GM19238 (cell line): ENCODE results near the gene DCUN1D2.

Experiments
- DNase-seq: peaks from one replicate; pipeline ENCODE4 v3.0.0; 2011; ENCODE audit warnings: low spot score; ENCODE audit not compliant: insufficient read length

Gene DCUN1D2

GRCh38 chr13:113410472-113411201, 79.9 kb downstream of the DCUN1D2 start:
- no peak for DNase-seq

DNA sequence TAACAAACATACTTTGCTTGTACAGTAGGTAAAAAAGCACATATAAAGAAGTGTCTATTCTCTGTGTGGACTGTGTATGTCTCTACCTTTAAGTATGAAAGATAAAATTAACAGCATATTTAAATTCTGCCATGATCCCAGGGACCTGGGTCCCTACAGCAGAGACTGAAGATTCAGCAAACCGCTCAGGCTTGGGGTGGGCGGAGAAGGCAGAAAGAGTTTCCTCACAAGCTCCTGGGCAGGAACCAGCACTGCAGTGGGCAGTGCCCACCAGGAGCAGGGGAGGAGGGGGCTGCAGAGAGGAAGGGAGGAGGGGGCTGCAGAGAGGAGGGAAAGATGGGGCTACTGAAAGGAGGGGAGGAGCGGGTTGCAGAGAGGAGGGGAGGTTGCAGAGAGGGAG, 81.9 kb downstream of the DCUN1D2 start:
- DNase-seq: no peak

DNA sequence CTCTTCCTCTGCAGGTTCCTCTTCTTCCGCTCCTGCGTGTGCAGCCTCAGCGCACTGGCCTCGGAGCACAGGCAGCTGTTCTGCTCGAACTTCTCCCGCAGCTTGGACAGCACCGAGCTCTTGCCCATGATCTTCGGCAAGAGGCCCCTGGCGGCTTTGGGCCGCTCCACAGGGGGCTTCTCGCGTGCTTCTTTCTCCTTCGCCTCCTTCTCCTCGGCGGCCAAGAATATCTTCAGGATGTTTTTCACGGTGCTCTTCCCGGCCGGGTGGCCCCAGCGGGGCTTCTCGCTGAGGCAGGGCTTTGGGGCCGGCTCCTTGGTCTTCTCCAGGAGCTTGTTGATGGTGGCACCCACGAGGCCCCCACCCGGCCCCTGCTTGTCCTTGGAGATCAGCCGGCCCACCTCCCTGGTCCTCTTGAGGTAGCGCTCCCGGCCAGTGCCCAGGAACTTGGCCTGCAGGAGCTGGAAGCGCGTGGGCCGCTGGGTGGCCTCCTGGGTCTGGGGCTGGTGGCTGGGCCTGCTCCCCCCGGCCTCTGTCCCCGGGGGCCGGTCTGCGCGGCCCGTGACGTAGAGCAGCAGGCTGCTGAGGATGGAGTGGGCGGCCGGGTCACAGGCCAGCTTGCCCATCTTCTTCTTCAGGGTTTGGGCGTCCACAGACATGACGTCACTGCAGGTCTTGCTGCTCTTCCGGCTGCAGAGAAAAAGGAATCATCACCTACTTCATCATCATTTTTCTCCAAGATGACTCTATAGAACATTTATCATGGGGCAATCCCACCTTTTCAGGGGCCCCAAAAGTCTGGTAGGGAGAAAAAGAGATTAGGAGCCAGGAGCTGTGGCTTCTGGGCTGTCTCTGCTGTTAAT, 82.7 kb downstream of the DCUN1D2 start:
- no peak for DNase-seq

DNA sequence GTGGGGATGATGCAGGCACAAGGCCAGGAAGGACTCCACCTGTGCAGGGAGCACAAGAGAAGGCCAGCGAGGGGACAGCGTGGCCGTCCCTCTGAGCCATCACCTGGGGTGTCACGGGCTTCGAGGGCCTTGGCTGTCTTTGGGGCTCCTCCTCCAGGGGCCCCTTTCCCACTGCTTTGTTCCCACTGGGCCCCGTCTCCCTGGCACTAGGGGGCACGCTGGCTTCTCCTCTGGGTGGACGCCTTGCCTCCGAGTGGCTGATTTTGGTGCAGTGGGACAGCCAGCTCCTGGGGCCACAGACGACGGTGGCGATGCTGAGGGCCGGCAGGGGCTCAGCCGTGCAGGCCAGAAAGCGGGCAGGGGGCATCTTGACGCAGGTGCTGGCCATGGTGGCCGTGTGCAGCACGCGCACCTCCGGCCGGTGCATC, 83.4 kb downstream of the DCUN1D2 start:
- DNase-seq: no peak

DNA sequence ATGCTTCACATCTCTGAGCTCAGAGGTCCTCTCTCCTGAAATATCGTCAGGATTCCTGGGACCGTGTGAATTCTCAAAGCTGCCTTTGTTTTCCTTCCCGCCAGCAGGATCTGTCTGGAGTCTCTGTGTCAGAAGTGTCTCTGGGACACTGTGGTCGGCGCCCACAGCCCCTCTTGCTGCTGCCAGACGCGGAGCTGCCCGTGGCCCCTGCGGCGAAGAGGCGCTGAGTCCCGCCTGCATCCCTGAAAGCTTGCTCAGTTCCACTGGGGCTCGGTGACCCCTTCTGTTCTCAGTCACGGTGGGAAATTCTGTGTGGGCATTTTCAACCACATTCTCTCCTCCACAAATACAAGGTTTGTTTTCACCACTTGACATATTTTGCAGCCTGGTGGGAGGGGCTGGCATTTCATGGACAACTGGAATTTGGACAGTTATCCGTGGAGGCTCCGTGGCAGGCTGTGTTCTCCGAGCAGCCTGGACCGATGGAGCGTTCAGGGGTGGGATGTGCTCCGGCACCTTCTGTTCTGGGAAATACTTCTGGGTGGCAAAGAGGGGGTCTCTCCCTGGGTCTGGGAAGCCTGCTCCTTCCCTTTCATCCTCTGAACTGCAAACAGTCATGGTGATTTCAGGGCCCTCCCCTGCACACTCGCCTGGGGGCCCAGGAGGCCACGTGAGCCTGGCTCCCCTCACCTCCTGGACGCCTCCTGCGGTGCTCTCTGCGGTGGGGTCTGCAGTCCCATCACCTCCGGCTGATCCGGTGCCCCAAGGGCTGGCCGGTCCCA, 84.0 kb downstream of the DCUN1D2 start:
- DNase-seq: no peak
